H1 (cell line): ENCODE data around the gene NR3C1. TPM values are rescaled to one million over a fixed set of nuclear protein-coding genes. Genes with fewer than 3 reads are reported as not detected.

Experiments
- CTCF ChIA-PET: fragments of 300-600 bp; sonication (Branson Sonifier 250); formaldehyde crosslinking; loops from one replicate; lab custom pipeline; 2021; ENCODE audit not compliant: partially characterized antibody; lab: Charles Lee
- POLR2A ChIA-PET: fragments of 300-600 bp; sonication (Branson Sonifier 250); formaldehyde crosslinking; loops from one replicate; lab custom pipeline; 2021; ENCODE audit warnings: inconsistent platforms; ENCODE audit not compliant: partially characterized antibody; lab: Charles Lee
- DNase-seq, 2 experiments: peaks; one replicate each; pipeline versions ENCODE4 v3.0.0 to v3.0.0-alpha.2; 2010 to 2022; ENCODE audit warnings: low spot score in 2 of 2, low read depth in 1 of 2, mixed read lengths in 1 of 2
- FAIRE-seq: peaks from 2 replicates; lab custom pipeline; 2011; peaks lifted over from hg19 to GRCh38; lab: Jason Lieb, UNC
- H2AFZ ChIP-seq: 2 replicates; pipeline ENCODE4 v1.8.1; 2012; ENCODE audit warnings: low read length, inconsistent platforms
- H2AK5ac ChIP-seq: 2 replicates; pipeline ENCODE4 v1.6.1; 2013; ENCODE audit warnings: low read depth, low read length
- H2BK120ac ChIP-seq: replicated peaks from 2 replicates; pipeline ENCODE3; 2013; ENCODE audit warnings: low read depth, low read length, inconsistent platforms
- H2BK12ac ChIP-seq: 2 replicates; pipeline ENCODE4 v1.6.1; 2013; ENCODE audit warnings: low read depth, low read length
- H2BK15ac ChIP-seq: 2 replicates; pipeline ENCODE4 v1.6.1; 2013; ENCODE audit warnings: low read length
- H2BK20ac ChIP-seq: 2 replicates; pipeline ENCODE4 v1.6.1; 2013; ENCODE audit warnings: low read length
- H2BK5ac ChIP-seq: 2 replicates; pipeline ENCODE4 v1.6.1; 2013; ENCODE audit warnings: low read depth, low read length
- H3K14ac ChIP-seq: 2 replicates; pipeline ENCODE4 v1.6.1; 2013; ENCODE audit warnings: inconsistent platforms; ENCODE audit not compliant: insufficient read length
- H3K18ac ChIP-seq: 2 replicates; pipeline ENCODE4 v1.6.1; 2013; ENCODE audit warnings: low read length; ENCODE audit errors: extremely low read depth
- H3K23ac ChIP-seq: 2 replicates; pipeline ENCODE4 v1.6.1; 2013; ENCODE audit warnings: inconsistent platforms; ENCODE audit not compliant: insufficient read length
- H3K23me2 ChIP-seq: 2 replicates; pipeline ENCODE4 v1.6.1; 2013; ENCODE audit warnings: low read depth, low read length
- H3K27ac ChIP-seq: 2 replicates; pipeline ENCODE4 v1.6.1; 2011; ENCODE audit warnings: low read depth, low read length, inconsistent platforms
- H3K27me3 ChIP-seq, 4 experiments: replicated peaks in 1 of 4; 1 replicate in 1 of 4; 2 replicates in 3 of 4; pipeline versions ENCODE4 v1.6.1 to v1.8.1; 2011 to 2013; ENCODE audit warnings: low read length in 3 of 4, mild to moderate bottlenecking in 3 of 4, inconsistent platforms in 2 of 4, mixed read lengths in 2 of 4, moderate library complexity in 1 of 4; ENCODE audit not compliant: control insufficient read depth in 3 of 4, insufficient read depth in 3 of 4; ENCODE audit errors: extremely low read depth in 1 of 4
- H3K36me3 ChIP-seq, 4 experiments: 2 replicates each; pipeline versions ENCODE4 v1.6.1 to v1.8.1; 2011 to 2013; ENCODE audit warnings: mild to moderate bottlenecking in 4 of 4, low read length in 3 of 4, moderate library complexity in 2 of 4, control low read depth in 1 of 4, inconsistent platforms in 1 of 4; ENCODE audit not compliant: insufficient read depth in 4 of 4, control insufficient read depth in 2 of 4
- H3K4ac ChIP-seq: replicated peaks from 2 replicates; pipeline ENCODE3; 2013; ENCODE audit warnings: low read length, low read depth, mixed read lengths, inconsistent platforms; ENCODE audit not compliant: insufficient read length
- H3K4me1 ChIP-seq, 4 experiments: replicated peaks in 1 of 4; 1 replicate in 1 of 4; 2 replicates in 3 of 4; pipeline versions ENCODE4 v1.6.1 to v1.8.1; 2011 to 2013; ENCODE audit warnings: low read length in 3 of 4, inconsistent platforms in 2 of 4, mixed read lengths in 1 of 4; ENCODE audit not compliant: insufficient read depth in 4 of 4, control insufficient read depth in 3 of 4
- H3K4me2 ChIP-seq, 2 experiments: 2 replicates each; pipeline versions ENCODE4 v1.6.1 to v1.8.1; 2011 to 2013; ENCODE audit warnings: low read depth in 2 of 2, low read length in 2 of 2, control low read depth in 1 of 2, inconsistent platforms in 1 of 2, mild to moderate bottlenecking in 1 of 2; ENCODE audit not compliant: insufficient read depth in 1 of 2
- H3K4me3 ChIP-seq, 4 experiments: fragments of 200-600, 300-600 bp in 1 of 4; sonication (generic), shearing (Covaris generic), sonication (Bioruptor Twin) in 1 of 4; 2 replicates each; pipeline versions ENCODE4 v1.5.1 to v1.8.1; 2011 to 2016; ENCODE audit warnings: low read length in 4 of 4, low read depth in 3 of 4, control low read depth in 2 of 4, inconsistent platforms in 2 of 4, mild to moderate bottlenecking in 2 of 4, mixed read lengths in 1 of 4, moderate library complexity in 1 of 4; ENCODE audit not compliant: insufficient read depth in 2 of 4; ENCODE audit errors: extremely low read depth in 1 of 4
- H3K56ac ChIP-seq: replicated peaks from 2 replicates; pipeline ENCODE3; 2013; ENCODE audit warnings: low read depth, mild to moderate bottlenecking, mixed read lengths, low read length, inconsistent platforms; ENCODE audit not compliant: insufficient read length
- H3K79me1 ChIP-seq: 2 replicates; pipeline ENCODE4 v1.6.1; 2013; ENCODE audit warnings: low read depth, low read length, control low read depth
- H3K79me2 ChIP-seq, 2 experiments: 2 replicates each; pipeline versions ENCODE4 v1.6.1 to v1.8.1; 2012 to 2013; ENCODE audit warnings: low read length in 2 of 2, mild to moderate bottlenecking in 2 of 2, inconsistent platforms in 1 of 2; ENCODE audit not compliant: insufficient read depth in 2 of 2, control insufficient read depth in 1 of 2
- H3K9ac ChIP-seq, 4 experiments: replicated peaks in 1 of 4; 1 replicate in 1 of 4; 2 replicates in 3 of 4; pipeline versions ENCODE4 v1.6.1 to v1.8.1; 2011 to 2013; ENCODE audit warnings: low read depth in 3 of 4, low read length in 3 of 4, control low read depth in 2 of 4, mild to moderate bottlenecking in 2 of 4, moderate library complexity in 2 of 4, inconsistent platforms in 1 of 4; ENCODE audit errors: extremely low read depth in 1 of 4
- H3K9me3 ChIP-seq, 2 experiments: 2 replicates each; pipeline versions ENCODE4 v1.6.1 to v1.8.1; 2012 to 2013; ENCODE audit warnings: mild to moderate bottlenecking in 2 of 2, moderate library complexity in 2 of 2, control low read depth in 1 of 2, inconsistent platforms in 1 of 2, low read depth in 1 of 2, low read length in 1 of 2, mixed read lengths in 1 of 2; ENCODE audit not compliant: insufficient read depth in 2 of 2
- H4K20me1 ChIP-seq, 2 experiments: replicated peaks in 1 of 2; 2 replicates each; pipeline versions ENCODE3 to v1.8.1; 2011 to 2013; ENCODE audit warnings: inconsistent platforms in 2 of 2, low read length in 2 of 2, mild to moderate bottlenecking in 1 of 2; ENCODE audit not compliant: insufficient read depth in 2 of 2, control insufficient read depth in 1 of 2
- H4K5ac ChIP-seq: 2 replicates; pipeline ENCODE4 v1.6.1; 2013; ENCODE audit warnings: low read length, low read depth, mixed read lengths, inconsistent platforms; ENCODE audit not compliant: insufficient read length
- H4K8ac ChIP-seq: 2 replicates; pipeline ENCODE4 v1.8.0; 2013; ENCODE audit warnings: mild to moderate bottlenecking, moderate library complexity, low read length, inconsistent platforms; ENCODE audit not compliant: insufficient read depth; ENCODE audit errors: extremely low read depth
- H4K91ac ChIP-seq: replicated peaks from 2 replicates; pipeline ENCODE3; 2013; ENCODE audit warnings: low read length, mixed read lengths, inconsistent platforms; ENCODE audit not compliant: insufficient read length
- EGR1 ChIP-seq: IDR thresholded peaks from 2 replicates; pipeline ENCODE4 v1.6.1; 2011; ENCODE audit warnings: low read depth, low read length, borderline replicate concordance
- GABPA ChIP-seq: IDR thresholded peaks from 2 replicates; pipeline ENCODE4 v1.6.1; 2011; ENCODE audit warnings: mild to moderate bottlenecking, low read length, moderate library complexity, borderline replicate concordance; ENCODE audit not compliant: insufficient read depth
- KDM1A ChIP-seq: fragments of 200-600, 300-600 bp; sonication (generic); IDR thresholded peaks from 2 replicates; pipeline ENCODE4 v1.7.1; 2016; ENCODE audit warnings: mild to moderate bottlenecking, low read length, borderline replicate concordance
- RBBP5 ChIP-seq: IDR thresholded peaks from 2 replicates; pipeline ENCODE4 v1.7.1; 2012; ENCODE audit warnings: low read depth, mild to moderate bottlenecking, inconsistent platforms, low read length, moderate library complexity, borderline replicate concordance
- RXRA ChIP-seq: IDR thresholded peaks from 2 replicates; pipeline ENCODE4 v1.6.1; 2011; ENCODE audit warnings: low read depth, mild to moderate bottlenecking, low read length, moderate library complexity; ENCODE audit not compliant: insufficient read depth
- SIN3A ChIP-seq, 2 experiments: IDR thresholded peaks in 1 of 2; conservative IDR thresholded peaks in 1 of 2; 2 replicates each; pipeline ENCODE4 v1.6.1; 2011 to 2012; ENCODE audit warnings: low read length in 2 of 2, improper control_type of control experiment in 1 of 2, low read depth in 1 of 2, mild to moderate bottlenecking in 1 of 2
- TAF7 ChIP-seq: optimal IDR thresholded peaks from 2 replicates; pipeline ENCODE3; 2011; ENCODE audit warnings: low read depth, mild to moderate bottlenecking, inconsistent platforms, low read length, moderate library complexity, borderline replicate concordance
- WGBS, 2 experiments: shearing (Covaris generic) in 1 of 2; methylation state at CpG; one replicate each; pipeline versions ENCODE4 v1.1.6 to v1.1.7; 2013 to 2015; ENCODE audit warnings: low lambda C conversion rate in 2 of 2, mixed read lengths in 2 of 2, inconsistent platforms in 1 of 2, low coverage in 1 of 2, missing lambda C conversion rate in 1 of 2; ENCODE audit not compliant: insufficient replicate concordance in 2 of 2, insufficient coverage in 1 of 2, insufficient read length in 1 of 2; ENCODE audit errors: extremely low coverage in 1 of 2, missing lambda C conversion rate in 1 of 2; 5-methylcytosine and 5-hydroxymethylcytosine counted together
- polyA plus RNA-seq, 7 experiments: library from polyadenylated mRNA; depleted of rRNA in 3 of 7; stranded (reverse) in 5 of 7; unstranded in 2 of 7; fragments of >200 nt in 5 of 7; fragments of 200-250 nt in 2 of 7; gene quantifications; 1 replicate in 5 of 7; 2 replicates in 1 of 7; 4 replicates in 1 of 7; pipeline versions ENCODE4 v1.2.1 to v1.2.3, GENCODE V29; 2011 to 2013; ENCODE audit warnings: missing spikeins in 2 of 7, mixed read lengths in 2 of 7
- total RNA-seq: library from RNA; stranded (reverse); fragmentation: NEBNext Ultra II Directional; extraction: Animal tissue kit (Norgen Biotek cat#: 25700); gene quantifications from 2 replicates; pipeline ENCODE4 v1.2.1, GENCODE V29; 2021

NR3C1 gene
- total and polyA plus RNA-seq, 2 of the 8 experiments (the other 6 are each of a cell fraction or from before 2014, with no cell fraction given) = 1.7 to 5.4 TPM

DNA sequence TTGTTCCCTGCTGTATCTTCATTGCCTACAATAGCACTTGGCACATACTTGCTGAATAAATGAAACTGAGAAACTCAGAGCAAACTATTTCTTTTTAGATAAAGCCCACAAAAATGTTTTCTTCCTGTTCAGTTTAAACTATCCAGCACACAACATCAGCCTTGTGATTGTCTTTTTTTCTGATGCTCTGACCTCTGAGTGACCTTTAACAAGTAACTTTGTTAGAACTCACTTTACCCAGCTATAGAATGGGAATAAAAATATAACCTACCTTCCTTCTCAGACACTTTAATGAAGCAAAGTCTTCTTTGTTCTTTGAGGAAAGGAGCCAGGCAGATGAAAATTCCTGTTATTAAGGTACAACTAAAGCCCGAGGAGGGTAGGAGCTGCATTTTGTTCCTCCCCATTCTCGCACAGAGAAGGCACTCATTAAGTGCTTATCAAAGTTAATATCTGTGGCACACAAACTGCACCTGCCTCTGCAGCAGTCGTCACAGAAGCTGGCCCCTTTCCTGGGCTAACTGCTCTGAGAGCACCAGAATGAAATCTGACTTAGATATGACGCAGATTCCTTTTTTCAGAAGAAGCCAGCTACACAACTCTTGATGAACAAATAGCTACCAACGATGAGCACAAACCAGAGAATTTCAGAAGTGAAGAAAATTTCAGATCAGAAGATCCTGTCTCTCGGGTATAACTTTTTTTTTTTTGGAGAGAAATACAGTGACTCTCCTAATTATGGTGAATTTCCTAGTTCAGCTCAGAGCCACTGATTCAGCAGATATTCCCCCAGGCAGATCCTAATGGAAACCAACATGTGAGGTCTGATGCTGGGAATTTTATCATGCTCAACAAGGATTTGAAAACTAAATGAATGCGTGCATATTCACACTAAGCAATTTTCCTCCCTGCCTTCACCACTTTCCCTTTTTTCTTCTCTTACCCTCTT, 31.0 kb upstream of the NR3C1 start:
- no peak overlapping the region for H2BK12ac ChIP-seq
- H3K4me3 ChIP-seq = no peak overlapping the region
- TF ChIP-seq TAF7 = no peak
- TF ChIP-seq RBBP5 = no peak
- TF ChIP-seq KDM1A = no peak
- no peak for TF ChIP-seq EGR1
- TF ChIP-seq SIN3A (conservative IDR thresholded peaks at IDR 0.05 in 1 of 2, IDR thresholded peaks at IDR 0.05 in 1 of 2; ENCODE audit: low read depth in 1 of 2, low read length in 2 of 2) = no peak
- TF ChIP-seq RXRA = no peak
- TF ChIP-seq GABPA = no peak
- H4K8ac ChIP-seq = no peak overlapping the region
- H3K56ac ChIP-seq = no peak overlapping the region
- H2BK20ac ChIP-seq = no peak overlapping the region
- H3K27ac ChIP-seq = no peak overlapping the region
- H3K23ac ChIP-seq = no peak overlapping the region
- H3K18ac ChIP-seq = no peak overlapping the region
- H3K27me3 ChIP-seq = no peaks in the 10 kb centered on the region
- WGBS, 2 experiments = 85% methylated on average over 7 of the region's 7 CpGs; no CpG with 5 or more reads in 1 of the 2 experiments
- no peaks in the 10 kb centered on the region for H3K23me2 ChIP-seq
- 0 out of 7 replicates have a peak, but pooled peaks cover 0 to 1% (median 0%) of the 10 kb centered on the region in 4 experiments for H3K4me1 ChIP-seq
- ChIA-PET POLR2A (no interaction called here), CTCF (interaction anchor here (0.7 kb wide), 1 partner anchor 87 kb away, joined by 4 read pairs; no protein-coding TSS in a partner anchor)
- no peaks in the 10 kb centered on the region for H4K20me1 ChIP-seq
- H2BK15ac ChIP-seq = no peak overlapping the region
- H3K4ac ChIP-seq = no peak overlapping the region
- H3K14ac ChIP-seq = no peak overlapping the region
- no peak overlapping the region for H2BK5ac ChIP-seq
- H3K9me3 ChIP-seq = no peaks in the 10 kb centered on the region
- no peaks in the 10 kb centered on the region for H3K36me3 ChIP-seq
- no peak overlapping the region for H2AK5ac ChIP-seq
- H2AFZ ChIP-seq = peak overlapping the region; percentile 83; the same call in 1 of the 2 replicates
- H3K9ac ChIP-seq = no peak overlapping the region
- H3K79me2 ChIP-seq = no peaks in the 10 kb centered on the region
- H2BK120ac ChIP-seq = no peak overlapping the region
- H4K5ac ChIP-seq = no peak overlapping the region
- H3K4me2 ChIP-seq = no peak overlapping the region; a peak in 1 of 4 replicates
- no peak for DNase-seq
- H4K91ac ChIP-seq = no peak overlapping the region
- no peaks in the 10 kb centered on the region for H3K79me1 ChIP-seq
- FAIRE-seq = no peak
